Heart left ventricle (tissue), 16 donors: ENCODE data around the gene SEL1L. TPM values are rescaled to one million over a fixed set of nuclear protein-coding genes. Genes with fewer than 3 reads are reported as not detected.

Source experiments
- ATAC-seq, 4 donors: fragments of 200-7000 bp; cut with Tn5 transposase; one replicate each; pipeline ENCODE4 v1.9.1; 2020 to 2022; ENCODE audit warnings: moderate library complexity in 4 of 4, mild to moderate bottlenecking in 3 of 4, moderate number of reproducible peaks in 1 of 4
- DNase-seq, 5 donors: peaks; one replicate each; pipeline ENCODE4 v3.0.0-alpha.2; 2020
- H3K27ac ChIP-seq, 12 donors: fragments of 200-600 bp; sonication (generic) in 4 of 12; one replicate each; pipeline versions ENCODE4 v1.5.0 to v1.8.0; 2016 to 2022; ENCODE audit warnings: mild to moderate bottlenecking in 2 of 12
- H3K27me3 ChIP-seq, 9 donors: fragments of 200-600 bp; sonication (generic) in 2 of 9; one replicate each; pipeline versions ENCODE4 v1.5.1 to v1.8.0; 2016 to 2022; ENCODE audit warnings: mild to moderate bottlenecking in 3 of 9
- H3K36me3 ChIP-seq, 9 donors: fragments of 200-600 bp; sonication (generic) in 2 of 9; one replicate each; pipeline versions ENCODE4 v1.5.0 to v1.8.0; 2018 to 2022; ENCODE audit warnings: mild to moderate bottlenecking in 2 of 9
- H3K4me1 ChIP-seq, 12 donors: fragments of 200-600 bp; sonication (generic) in 4 of 12; one replicate each; pipeline versions ENCODE4 v1.5.0 to v1.8.0; 2016 to 2022; ENCODE audit warnings: mild to moderate bottlenecking in 3 of 12
- H3K4me3 ChIP-seq, 12 donors: fragments of 200-600 bp; sonication (generic) in 4 of 12; one replicate each; pipeline versions ENCODE4 v1.5.0 to v1.8.0; 2017 to 2022; ENCODE audit warnings: mild to moderate bottlenecking in 9 of 12, moderate library complexity in 4 of 12
- H3K9me3 ChIP-seq, 12 donors: fragments of 200-600 bp; sonication (generic) in 4 of 12; one replicate each; pipeline versions ENCODE4 v1.5.0 to v1.8.0; 2016 to 2022; ENCODE audit warnings: mild to moderate bottlenecking in 1 of 12
- CTCF ChIP-seq, 12 donors: fragments of 200-600 bp; sonication (generic) in 4 of 12; IDR thresholded peaks; one replicate each; pipeline versions ENCODE4 v1.5.0 to v1.8.0; 2018 to 2022; ENCODE audit warnings: antibody characterized with exemption in 12 of 12, mild to moderate bottlenecking in 5 of 12
- POLR2A ChIP-seq, 2 donors: fragments of 450-650 bp; IDR thresholded peaks; one replicate each; pipeline ENCODE4 v1.6.1; 2017; ENCODE audit warnings: antibody characterized with exemption in 2 of 2, mild to moderate bottlenecking in 2 of 2, moderate library complexity in 2 of 2
- WGBS, 4 donors: extraction: QIAGEN DNeasy Blood & Tissue Kit in 2 of 4; methylation state at CpG; one replicate each; pipeline versions ENCODE4 v1.1.5 to v1.1.7; 2013 to 2018; 5-methylcytosine and 5-hydroxymethylcytosine counted together
- intact Hi-C, 10 donors: fragments of 100-400 bp; cut with DNase I; formaldehyde crosslinking; loops; one replicate each; pipeline versions ENCODE4 v1.11.1 to v1.14.2; 2022
- polyA plus RNA-seq, 2 donors: library from polyadenylated mRNA; stranded (reverse); fragments of 200-250 nt; gene quantifications; one replicate each; pipeline ENCODE4 v1.2.3, GENCODE V29; 2013
- total RNA-seq, 9 donors: library from RNA; depleted of rRNA in 2 of 9; stranded (reverse); fragments of >200 nt in 2 of 9; fragmentation: NEBNext Ultra II Directional in 3 of 9; extraction: Animal tissue kit (Norgen Biotek cat#: 25700) in 3 of 9; gene quantifications; one replicate each; pipeline versions ENCODE4 v1.1.0 to v1.2.4, GENCODE V29; 2016 to 2023
- donor health status: ischemic (EF 13 %, LVEDD 7.1; RV severe dilation, severe dysfunction).
- donor health status: healthy with polysubstance abuse.
- donor health status: DM: no; HTN: yes; CAD: no.
- donor health status: DM: no; HTN: no; CAD: no.
- donor health status: ischemic (EF 25% LVEDD 6.9; RV normal size, moderate dysfunction).
- donor health status: ischemic (EF 25% LVEDD 5.7; RV mildly dilated, moderate dysfunction).
- donor health status: healthy.
- donor health status: DM: yes; HTN: yes; CAD: no.
- donor health status: ischemic (EF 35%, LVEDD 5.7; RV mildly dilated, moderate dysfunction).
- donor health status: nonischemic (EF 11% LVEDD 7.7; RV severe dilation, severe dysfunction).
- donor health status: DM: yes; HTN: yes; CAD: no.
- donor health status: PGD.
- donor health status: ischemic (EF 29% LVEDD 5.4; RV normal size, mild dysfunction).
- donor health status: nonischemic (EF 23%, LVEDD 6.1; RV moderate dilation, normal function).

The SEL1L gene
- total and polyA plus RNA-seq, 11 donors, result 9.4 to 86.5 (median 57.1) TPM

- DNase-seq (peak in 3 of 5 donors; percentile 32 to 59 (median 47)), ATAC-seq (peak in 3 of 4 donors; percentile 42 to 74 (median 42))
- H3K4me1 ChIP-seq, result peaks cover 0 to 45% (median 4%) of the 10 kb centered on the region in 12 donors
- peaks cover 0 to 29% (median 2%) of the 10 kb centered on the region in 9 donors for H3K27me3 ChIP-seq
- peaks cover 0 to 5% (median 0%) of the 10 kb centered on the region in 9 donors for H3K36me3 ChIP-seq
- no peak for TF ChIP-seq POLR2A (IDR thresholded peaks at IDR 0.05)
- no peak for TF ChIP-seq CTCF (IDR thresholded peaks at IDR 0.05)
- H3K4me3 ChIP-seq, result peak overlapping the region in 3 of 12 donors; percentile 5 to 25 (median 17)
- intact Hi-C loops, result no loop called here
- H3K9me3 ChIP-seq, result no peaks in the 10 kb centered on the region
- 22 to 42% (median 29%) methylated on average over 8 of the region's 8 CpGs for WGBS, 4 donors
- peak overlapping the region in 5 of 12 donors; percentile 6 to 51 (median 48) for H3K27ac ChIP-seq
These were observed 106.2 kb downstream of the SEL1L start for GRCh38 chr14:81427348-81428058.

- DNase-seq (peak; percentile 46 to 73 (median 59)), ATAC-seq (peak; percentile 70 to 92 (median 74))
- peak overlapping the region in 1 of 12 donors; percentile 7 for H3K4me3 ChIP-seq
- intact Hi-C loops, result no loop called here
- TF ChIP-seq CTCF (IDR thresholded peaks at IDR 0.05) (no peak), POLR2A (IDR thresholded peaks at IDR 0.05) (no peak)
- H3K27me3 ChIP-seq, result peaks cover 0 to 8% (median 0%) of the 10 kb centered on the region in 9 donors
- WGBS, 4 donors, result 39 to 51% (median 42%) methylated on average over 6 of the region's 6 CpGs
- H3K27ac ChIP-seq, result peak overlapping the region in 11 of 12 donors; percentile 26 to 90 (median 47)
- peaks cover 0 to 5% (median 0%) of the 10 kb centered on the region in 9 donors for H3K36me3 ChIP-seq
- H3K4me1 ChIP-seq, result peaks cover 0 to 59% (median 4%) of the 10 kb centered on the region in 12 donors
- no peaks in the 10 kb centered on the region for H3K9me3 ChIP-seq
These were observed 110.1 kb downstream of the SEL1L start for GRCh38 chr14:81423504-81423903.

Other genes starting within 250 kb of the SEL1L start
- 10 to 100 TPM in 3 of 9 donors, 1 to 10 TPM in 6; 3.2 to 27.5 (median 7.0) TPM for gene STON2, start 133.5 kb downstream of the SEL1L start, total RNA-seq
- 1 to 10 TPM in 1 of 2 donors, under 1 TPM in 1; 0.28 to 1.7 TPM for gene STON2, start 133.5 kb downstream of the SEL1L start, polyA plus RNA-seq